Left ventricle myocardium inferior (tissue), 1 donor: ENCODE measurements around the gene UNC13D. TPM values are rescaled to one million over a fixed set of nuclear protein-coding genes. Genes with fewer than 3 reads are reported as not detected.

Experiments used
- DNase-seq: peaks from one replicate; pipeline ENCODE4 v3.0.0-alpha.2; 2020
- H3K27ac ChIP-seq: fragments of 200-600 bp; replicated peaks from 2 replicates; pipeline ENCODE4 v1.8.0; 2021
- H3K27me3 ChIP-seq: fragments of 200-600 bp; 2 replicates; pipeline ENCODE4 v1.8.0; 2021; ENCODE audit warnings: low read depth
- H3K36me3 ChIP-seq: fragments of 200-600 bp; 2 replicates; pipeline ENCODE4 v1.8.0; 2021
- H3K4me1 ChIP-seq: fragments of 200-600 bp; 2 replicates; pipeline ENCODE4 v1.8.0; 2021
- H3K4me3 ChIP-seq: fragments of 200-600 bp; 2 replicates; pipeline ENCODE4 v1.8.0; 2021; ENCODE audit warnings: mild to moderate bottlenecking, moderate library complexity
- H3K9me3 ChIP-seq: fragments of 200-600 bp; replicated peaks from 2 replicates; pipeline ENCODE4 v1.8.0; 2021
- intact Hi-C: fragments of 100-400 bp; cut with micrococcal nuclease; formaldehyde crosslinking; loops from one replicate; pipeline ENCODE4 v1.11.0; 2022
- total RNA-seq: library from RNA; stranded (reverse); fragmentation: NEBNext Ultra II Directional; extraction: Animal tissue kit (Norgen Biotek cat#: 25700); gene quantifications from one replicate; pipeline ENCODE4 v1.2.1, GENCODE V29; 2021
- TF ChIP-seq, protein P1 (sequence below): fragments of 200-600 bp; IDR thresholded peaks from 2 replicates; pipeline ENCODE4 v1.8.0; 2021; ENCODE audit warnings: antibody characterized with exemption, mild to moderate bottlenecking, borderline replicate concordance
- donor health status: DM: no; HTN: yes; CAD: no; lungs with severe emphysema.

UNC13D gene
- total RNA-seq, 1 donor from 2014 or later = 13.3 TPM

DNA sequence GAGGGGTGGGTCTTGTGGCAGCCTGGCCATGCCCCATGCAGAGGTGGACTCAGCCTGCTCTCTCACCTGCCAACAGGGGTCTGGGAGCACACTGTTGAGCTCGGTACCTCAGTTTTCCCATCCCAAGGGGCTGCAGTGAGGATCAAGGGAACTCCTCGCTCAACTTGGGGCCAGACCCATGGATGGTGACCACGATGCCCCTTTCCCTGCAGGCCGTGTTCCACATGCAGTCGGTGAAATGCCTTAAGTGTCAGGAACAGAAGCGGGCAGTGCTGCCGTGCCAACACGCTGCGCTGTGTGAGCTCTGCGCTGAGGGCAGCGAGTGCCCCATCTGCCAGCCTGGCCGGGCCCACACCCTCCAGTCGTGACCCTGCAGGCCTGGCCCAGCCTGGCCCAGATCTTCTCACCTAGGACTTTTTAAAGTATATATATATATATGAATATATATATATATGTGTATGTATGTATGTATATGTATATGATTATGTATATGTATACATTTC, 20.1 kb downstream of the UNC13D start:
- Histone ChIP-seq H3K4me1 (peaks cover 56% of the 10 kb centered on the region), H3K36me3 (peaks cover 65% of the 10 kb centered on the region), H3K9me3 (no peaks in the 10 kb centered on the region), H3K27me3 (no peaks in the 10 kb centered on the region), H3K27ac (peak overlapping the region; percentile 8), H3K4me3 (no peak overlapping the region)
- no peak for DNase-seq
- TF ChIP-seq, protein P1, sequence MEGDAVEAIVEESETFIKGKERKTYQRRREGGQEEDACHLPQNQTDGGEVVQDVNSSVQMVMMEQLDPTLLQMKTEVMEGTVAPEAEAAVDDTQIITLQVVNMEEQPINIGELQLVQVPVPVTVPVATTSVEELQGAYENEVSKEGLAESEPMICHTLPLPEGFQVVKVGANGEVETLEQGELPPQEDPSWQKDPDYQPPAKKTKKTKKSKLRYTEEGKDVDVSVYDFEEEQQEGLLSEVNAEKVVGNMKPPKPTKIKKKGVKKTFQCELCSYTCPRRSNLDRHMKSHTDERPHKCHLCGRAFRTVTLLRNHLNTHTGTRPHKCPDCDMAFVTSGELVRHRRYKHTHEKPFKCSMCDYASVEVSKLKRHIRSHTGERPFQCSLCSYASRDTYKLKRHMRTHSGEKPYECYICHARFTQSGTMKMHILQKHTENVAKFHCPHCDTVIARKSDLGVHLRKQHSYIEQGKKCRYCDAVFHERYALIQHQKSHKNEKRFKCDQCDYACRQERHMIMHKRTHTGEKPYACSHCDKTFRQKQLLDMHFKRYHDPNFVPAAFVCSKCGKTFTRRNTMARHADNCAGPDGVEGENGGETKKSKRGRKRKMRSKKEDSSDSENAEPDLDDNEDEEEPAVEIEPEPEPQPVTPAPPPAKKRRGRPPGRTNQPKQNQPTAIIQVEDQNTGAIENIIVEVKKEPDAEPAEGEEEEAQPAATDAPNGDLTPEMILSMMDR = no peak
- intact Hi-C loops = no loop called here

DNA sequence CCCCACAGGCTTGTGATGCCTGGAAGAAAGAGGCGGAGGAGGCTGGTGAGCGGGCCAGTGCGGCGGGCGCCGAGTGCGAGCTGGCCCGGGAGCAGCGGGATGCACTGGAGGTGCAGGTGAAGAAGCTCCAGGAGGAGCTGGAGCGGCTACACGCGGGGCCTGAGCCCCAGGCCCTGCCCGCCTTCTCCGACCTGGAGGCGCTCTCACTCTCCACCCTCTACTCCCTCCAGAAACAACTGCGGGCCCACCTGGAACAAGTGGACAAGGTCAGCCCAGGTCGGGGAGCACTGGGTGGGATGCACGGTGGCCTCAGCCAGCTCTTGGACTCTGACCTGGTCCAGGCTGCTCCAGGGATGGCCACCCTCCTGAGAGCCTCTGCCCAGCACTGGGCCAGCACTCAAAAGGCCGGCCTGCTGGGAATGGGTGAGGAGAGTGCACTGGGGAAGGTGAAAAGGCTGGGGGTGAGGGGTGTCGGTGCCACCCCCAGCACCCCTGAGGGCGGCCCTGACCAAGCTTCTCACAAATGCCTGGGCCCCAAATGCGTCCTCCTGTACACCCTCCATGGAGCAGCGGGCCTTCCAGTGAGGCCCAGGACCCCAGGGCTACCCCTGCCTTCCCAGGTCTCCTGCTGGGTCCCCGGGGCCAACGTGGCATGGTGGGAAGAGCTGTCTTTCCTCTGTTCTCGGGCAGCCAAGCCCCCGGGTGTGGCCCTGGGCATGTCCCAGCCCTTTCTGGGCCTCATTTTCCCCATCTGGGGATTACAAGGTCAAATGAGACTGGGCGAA, 20.8 kb downstream of the UNC13D start:
- Histone ChIP-seq H3K27me3 (no peaks in the 10 kb centered on the region), H3K4me3 (no peak overlapping the region), H3K9me3 (no peaks in the 10 kb centered on the region), H3K4me1 (peaks cover 56% of the 10 kb centered on the region), H3K27ac (peak overlapping the region; percentile 8), H3K36me3 (peaks cover 72% of the 10 kb centered on the region)
- TF ChIP-seq, protein P1 = no peak
- intact Hi-C loops = no loop called here
- DNase-seq = no peak

DNA sequence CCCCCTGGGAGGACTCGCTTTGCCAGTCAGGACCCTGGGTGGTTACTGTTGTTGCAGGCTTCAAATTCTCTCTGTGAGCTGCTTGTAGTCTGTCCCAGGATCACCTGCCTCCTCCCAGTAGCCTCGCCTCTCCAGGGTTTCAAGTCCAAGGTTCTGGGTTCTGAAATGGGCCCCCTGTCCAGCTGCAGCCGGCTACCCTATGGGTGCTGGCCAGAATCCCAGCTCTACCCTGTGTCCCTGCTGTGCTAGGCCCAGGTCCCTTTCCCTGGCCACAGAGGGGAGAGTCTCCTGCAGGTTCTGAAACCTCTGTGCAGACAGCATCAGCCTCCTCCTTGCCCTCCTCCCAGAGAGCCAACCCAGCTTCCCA, 21.4 kb downstream of the UNC13D start:
- no peak for DNase-seq
- no peak overlapping the region for H3K4me3 ChIP-seq
- H3K27me3 ChIP-seq = no peaks in the 10 kb centered on the region
- H3K9me3 ChIP-seq = no peaks in the 10 kb centered on the region
- peaks cover 52% of the 10 kb centered on the region for H3K4me1 ChIP-seq
- TF ChIP-seq, protein P1 = no peak
- H3K27ac ChIP-seq = no peak overlapping the region
- intact Hi-C loops = no loop called here
- peaks cover 78% of the 10 kb centered on the region for H3K36me3 ChIP-seq

DNA sequence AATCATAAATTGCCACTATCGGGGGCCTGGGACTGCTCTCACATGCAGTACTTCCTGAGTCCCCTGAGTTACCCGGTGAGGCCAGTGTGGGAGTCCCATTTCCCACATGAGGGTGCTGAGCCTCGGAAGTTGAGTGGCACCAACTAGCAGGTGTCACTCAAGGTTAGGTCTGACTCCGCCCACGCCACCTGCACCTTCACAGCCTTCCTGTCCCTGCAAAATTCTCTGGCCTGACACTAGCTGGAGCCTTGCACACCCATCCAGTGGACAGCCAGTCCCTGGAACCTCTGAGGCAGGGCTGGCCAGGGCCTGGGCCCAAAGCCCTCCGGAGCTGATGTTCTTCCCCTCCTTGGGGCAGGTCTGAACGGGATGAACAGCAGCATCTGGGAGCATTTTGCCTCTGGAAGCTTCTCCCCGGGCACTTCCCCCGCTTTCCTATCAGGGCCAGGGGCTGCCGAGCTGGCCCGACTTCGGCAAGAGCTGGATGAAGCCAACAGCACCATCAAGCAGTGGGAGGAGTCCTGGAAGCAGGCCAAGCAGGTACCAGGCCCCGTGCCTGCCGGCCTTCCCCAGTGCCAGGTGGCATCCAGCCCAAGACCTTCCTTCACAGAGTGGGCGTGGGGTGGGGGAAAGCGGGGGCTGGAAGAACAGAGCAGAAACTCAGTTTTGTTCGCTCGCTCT, 21.9 kb downstream of the UNC13D start:
- DNase-seq = no peak
- no peak overlapping the region for H3K4me3 ChIP-seq
- intact Hi-C loops = no loop called here
- peaks cover 84% of the 10 kb centered on the region for H3K36me3 ChIP-seq
- H3K27ac ChIP-seq = no peak overlapping the region
- H3K9me3 ChIP-seq = no peaks in the 10 kb centered on the region
- H3K27me3 ChIP-seq = no peaks in the 10 kb centered on the region
- peaks cover 47% of the 10 kb centered on the region for H3K4me1 ChIP-seq
- TF ChIP-seq, protein P1 = no peak

DNA sequence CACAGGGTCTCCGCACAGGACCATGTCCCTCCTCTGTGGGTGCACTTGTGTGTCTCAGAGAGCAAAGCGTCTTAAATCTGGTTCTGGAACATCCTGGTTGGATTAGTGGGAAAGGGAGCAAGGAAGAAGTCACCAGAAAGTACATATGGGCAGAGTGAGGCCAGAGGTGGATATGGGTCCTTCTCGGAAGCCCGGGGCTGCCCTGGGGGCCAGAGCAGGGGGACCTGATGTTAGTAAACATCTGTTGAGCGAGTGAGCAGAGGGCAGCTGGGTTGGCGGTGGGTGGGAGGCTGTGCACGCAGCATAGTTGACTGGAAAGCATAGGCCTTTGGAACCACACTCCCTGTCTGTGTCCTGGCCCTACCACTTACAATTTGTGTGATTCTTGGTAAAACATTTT, 22.7 kb downstream of the UNC13D start:
- Histone ChIP-seq H3K27me3 (no peaks in the 10 kb centered on the region), H3K27ac (no peak overlapping the region), H3K4me3 (no peak overlapping the region), H3K4me1 (peaks cover 39% of the 10 kb centered on the region), H3K9me3 (no peaks in the 10 kb centered on the region), H3K36me3 (peaks cover 91% of the 10 kb centered on the region)
- intact Hi-C loops = no loop called here
- no peak for DNase-seq
- TF ChIP-seq, protein P1 = no peak
